D721Med (cell line): ENCODE measurements around the gene PC.
"Not testable (repeated sequence)": the region's sequence is repeated elsewhere in the genome, so short reads cannot be mapped to it uniquely, and the experiment has no call there.

ENCODE experiments used
- DNase-seq: peaks from one replicate; pipeline ENCODE4 v3.0.0; 2011; ENCODE audit warnings: low spot score; ENCODE audit not compliant: insufficient read length
- FAIRE-seq: peaks from 2 replicates; lab custom pipeline; 2011; peaks lifted over from hg19 to GRCh38; lab: Jason Lieb, UNC
- CTCF ChIP-seq: IDR thresholded peaks from 2 replicates; pipeline ENCODE4 v1.5.1; 2012; ENCODE audit warnings: mild to moderate bottlenecking, control low read depth; ENCODE audit not compliant: insufficient read depth; ENCODE audit errors: missing control alignments

PC gene

DNA sequence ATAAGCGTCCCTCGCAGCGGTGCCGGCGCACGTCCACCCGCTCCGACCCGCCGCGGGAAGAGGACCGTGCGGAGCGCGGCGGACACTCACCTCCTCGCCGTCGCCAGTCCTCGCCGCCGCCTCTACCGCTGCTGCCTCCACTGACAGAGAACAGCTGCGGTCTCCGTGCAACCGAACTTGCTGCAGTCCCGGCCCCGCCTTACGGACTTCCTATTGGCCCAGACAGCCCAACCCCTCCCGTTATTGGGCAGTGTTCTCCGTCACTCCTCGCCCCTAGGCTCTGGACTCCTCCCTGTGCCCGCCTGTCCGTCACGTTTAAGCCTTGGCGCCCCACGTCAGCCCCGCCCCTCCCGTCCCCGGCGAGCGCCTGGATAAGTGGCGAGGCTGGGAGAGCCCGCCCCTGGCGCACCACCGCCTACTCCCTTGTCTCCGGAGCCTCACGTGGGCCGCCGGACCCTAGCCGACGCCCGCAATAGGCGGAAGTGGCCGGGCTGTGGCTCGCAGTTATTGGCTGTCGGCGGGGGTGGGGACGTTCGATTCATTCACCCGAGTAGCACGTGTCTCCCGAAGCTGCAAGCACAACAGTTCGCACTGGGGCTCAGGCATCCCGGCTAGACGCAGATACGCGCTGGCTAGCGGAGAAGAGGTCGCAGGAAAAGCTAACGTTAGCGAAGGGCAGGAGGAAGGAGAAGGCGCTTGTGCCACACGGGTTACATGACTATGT lies at the start of gene PC:
Gene PC (minus strand): TSS at position 152 of the 724 bp plus-strand sequence. CDS start 86,224 bp downstream, outside the sequence.
- TF ChIP-seq CTCF, result no peak
- FAIRE-seq (no peak), DNase-seq (peak; percentile 98)

- DNase-seq (no peak), FAIRE-seq (no peak)
- no peak for TF ChIP-seq CTCF
These were observed 48.9 kb upstream of the PC start for GRCh38 chr11:67007126-67007525.

- TF ChIP-seq CTCF, result no peak
- FAIRE-seq (no peak), DNase-seq (no peak)
These were observed 48.1 kb upstream of the PC start for GRCh38 chr11:67006029-67006884.

DNA sequence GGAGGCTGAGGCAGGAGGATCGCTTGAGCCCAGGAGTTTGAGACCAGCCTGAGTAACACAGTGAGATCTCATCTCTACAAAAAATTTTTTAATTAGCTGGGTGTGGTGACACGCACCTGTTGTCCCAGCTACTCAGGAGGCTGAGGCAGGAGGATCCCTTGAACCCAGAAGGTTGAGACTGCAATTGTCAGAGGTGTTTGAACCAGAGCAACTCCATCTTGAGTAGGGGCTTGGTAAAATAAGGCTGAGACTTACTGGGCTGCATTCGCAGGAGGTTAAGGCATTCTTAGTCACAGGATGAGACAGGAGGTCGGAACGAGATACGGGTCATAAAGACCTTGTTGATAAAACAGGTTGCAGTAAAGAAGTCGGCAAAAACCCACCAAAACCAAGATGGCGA lies 47.0 kb upstream of the PC start:
- DNase-seq, FAIRE-seq: not testable (repeated sequence)

DNA sequence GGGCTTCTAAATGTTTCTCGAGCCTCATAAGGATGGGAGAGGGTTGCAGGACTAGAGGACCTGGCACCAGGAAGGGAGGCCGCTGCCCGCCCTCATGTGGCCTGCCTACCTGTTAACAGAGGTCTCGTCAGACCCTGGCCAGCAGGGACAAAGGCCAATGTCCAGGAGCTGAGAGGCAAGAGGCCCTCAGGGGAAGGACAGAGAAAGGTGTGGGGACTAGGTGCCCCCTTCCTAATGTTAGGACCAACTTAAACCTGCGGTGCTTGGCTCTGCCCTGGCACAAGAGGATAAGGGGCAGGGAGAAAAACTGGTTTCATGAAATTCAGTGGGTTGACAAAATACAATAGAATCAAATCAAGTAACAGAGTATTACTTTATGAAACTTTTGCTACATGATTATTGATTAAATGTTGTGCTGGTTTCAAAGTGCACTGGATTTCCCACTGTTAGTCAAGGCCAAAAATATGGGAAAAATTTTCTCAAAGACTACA lies 44.8 kb upstream of the PC start:
- TF ChIP-seq CTCF, result no peak
- no peak for FAIRE-seq
- DNase-seq, result no peak

- FAIRE-seq, result no peak
- no peak for TF ChIP-seq CTCF
- DNase-seq, result no peak
These were observed 44.2 kb upstream of the PC start for GRCh38 chr11:67002297-67002913.

DNA sequence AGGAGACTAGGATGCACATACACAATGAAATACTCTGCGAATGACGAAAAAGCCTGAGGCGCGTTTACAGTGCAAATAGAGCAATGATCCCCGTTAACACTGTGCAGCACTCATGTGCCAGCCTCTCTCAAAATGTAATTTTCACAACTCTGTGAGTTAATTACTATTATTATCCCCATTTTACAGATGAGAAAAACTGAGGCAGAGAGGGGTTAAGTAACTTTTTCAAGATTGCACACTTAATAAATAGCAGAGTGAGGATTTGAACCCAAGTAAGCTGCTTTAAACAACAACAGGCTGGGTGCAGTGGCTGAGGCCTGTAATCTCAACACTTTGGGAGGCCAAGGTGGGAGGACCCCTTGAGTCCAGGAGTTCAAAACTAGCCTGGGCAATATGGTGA lies 43.1 kb upstream of the PC start:
- no peak for TF ChIP-seq CTCF
- DNase-seq (no peak), FAIRE-seq (no peak)
